Astrocyte (in vitro differentiated cells and primary cell): Measurements from ENCODE around the gene PTPRD. TPM values are rescaled to one million over a fixed set of nuclear protein-coding genes. Genes with fewer than 3 reads are reported as not detected.

Experiments
- DNase-seq: peaks from one replicate; pipeline ENCODE4 v3.0.0-alpha.2; 2010; ENCODE audit warnings: low read depth
- FAIRE-seq: peaks from 2 replicates; lab custom pipeline; 2011; peaks lifted over from hg19 to GRCh38; lab: Jason Lieb, UNC
- H2AFZ ChIP-seq: 2 replicates; pipeline ENCODE4 v1.6.0; 2012; ENCODE audit warnings: low read depth, low read length, inconsistent platforms
- H3K27ac ChIP-seq: 2 replicates; pipeline ENCODE4 v1.5.1; 2011; ENCODE audit warnings: low read depth, low read length, inconsistent platforms
- H3K27me3 ChIP-seq: 2 replicates; pipeline ENCODE4 v1.6.0; 2011; ENCODE audit warnings: low read length, inconsistent platforms; ENCODE audit not compliant: insufficient read depth
- H3K36me3 ChIP-seq: 2 replicates; pipeline ENCODE4 v1.5.1; 2011; ENCODE audit warnings: low read length, inconsistent platforms; ENCODE audit not compliant: insufficient read depth
- H3K4me1 ChIP-seq: 2 replicates; pipeline ENCODE4 v1.5.1; 2011; ENCODE audit warnings: low read length, inconsistent platforms; ENCODE audit not compliant: insufficient read depth
- H3K4me2 ChIP-seq: 2 replicates; pipeline ENCODE4 v1.6.0; 2012; ENCODE audit warnings: low read length, inconsistent platforms
- H3K4me3 ChIP-seq: 2 replicates; pipeline ENCODE4 v1.5.1; 2011; ENCODE audit warnings: low read depth, mild to moderate bottlenecking, low read length, inconsistent platforms; ENCODE audit not compliant: insufficient read depth
- H3K79me2 ChIP-seq: 2 replicates; pipeline ENCODE4 v1.6.0; 2012; ENCODE audit warnings: mild to moderate bottlenecking, low read length, inconsistent platforms; ENCODE audit not compliant: insufficient read depth
- H3K9ac ChIP-seq: 2 replicates; pipeline ENCODE4 v1.6.0; 2012; ENCODE audit warnings: mild to moderate bottlenecking, low read length, inconsistent platforms
- H3K9me3 ChIP-seq: 2 replicates; pipeline ENCODE4 v1.5.1; 2012; ENCODE audit warnings: low read depth, mild to moderate bottlenecking, low read length, inconsistent platforms; ENCODE audit not compliant: insufficient read depth
- H4K20me1 ChIP-seq: 2 replicates; pipeline ENCODE4 v1.6.0; 2012; ENCODE audit warnings: low read length, inconsistent platforms; ENCODE audit not compliant: insufficient read depth
- H3K27ac Mint-ChIP-seq: one replicate; pipeline ENCODE4 v1.8.0; 2021; ENCODE audit warnings: mild to moderate bottlenecking, mixed read lengths; ENCODE audit not compliant: unreplicated experiment
- H3K27me3 Mint-ChIP-seq: one replicate; pipeline ENCODE4 v1.8.0; 2021; ENCODE audit warnings: low read depth, mixed read lengths; ENCODE audit not compliant: unreplicated experiment
- H3K36me3 Mint-ChIP-seq: one replicate; pipeline ENCODE4 v1.8.0; 2021; ENCODE audit warnings: low read depth, mixed read lengths; ENCODE audit not compliant: unreplicated experiment
- H3K4me1 Mint-ChIP-seq: one replicate; pipeline ENCODE4 v1.8.0; 2021; ENCODE audit warnings: low read depth, mixed read lengths; ENCODE audit not compliant: unreplicated experiment
- H3K4me3 Mint-ChIP-seq: one replicate; pipeline ENCODE4 v1.8.0; 2021; ENCODE audit warnings: mild to moderate bottlenecking, moderate library complexity, mixed read lengths; ENCODE audit not compliant: unreplicated experiment
- H3K9me3 Mint-ChIP-seq: one replicate; pipeline ENCODE4 v1.8.0; 2021; ENCODE audit warnings: mild to moderate bottlenecking, mixed read lengths; ENCODE audit not compliant: unreplicated experiment
- CTCF ChIP-seq: IDR thresholded peaks from 2 replicates; pipeline ENCODE4 v1.5.1; 2011; ENCODE audit warnings: low read depth, mild to moderate bottlenecking, inconsistent platforms, low read length, moderate library complexity; ENCODE audit not compliant: insufficient read depth
- EZH2 ChIP-seq: IDR thresholded peaks from 2 replicates; pipeline ENCODE4 v1.6.1; 2012; ENCODE audit warnings: mild to moderate bottlenecking, low read length, inconsistent platforms; ENCODE audit not compliant: insufficient read depth
- total RNA-seq: library from RNA; stranded (reverse); gene quantifications from 2 replicates; pipeline ENCODE4 v1.2.1, GENCODE V29; 2021

PTPRD gene
- total RNA-seq, 1 donor from 2014 or later = 88.1 TPM

DNA sequence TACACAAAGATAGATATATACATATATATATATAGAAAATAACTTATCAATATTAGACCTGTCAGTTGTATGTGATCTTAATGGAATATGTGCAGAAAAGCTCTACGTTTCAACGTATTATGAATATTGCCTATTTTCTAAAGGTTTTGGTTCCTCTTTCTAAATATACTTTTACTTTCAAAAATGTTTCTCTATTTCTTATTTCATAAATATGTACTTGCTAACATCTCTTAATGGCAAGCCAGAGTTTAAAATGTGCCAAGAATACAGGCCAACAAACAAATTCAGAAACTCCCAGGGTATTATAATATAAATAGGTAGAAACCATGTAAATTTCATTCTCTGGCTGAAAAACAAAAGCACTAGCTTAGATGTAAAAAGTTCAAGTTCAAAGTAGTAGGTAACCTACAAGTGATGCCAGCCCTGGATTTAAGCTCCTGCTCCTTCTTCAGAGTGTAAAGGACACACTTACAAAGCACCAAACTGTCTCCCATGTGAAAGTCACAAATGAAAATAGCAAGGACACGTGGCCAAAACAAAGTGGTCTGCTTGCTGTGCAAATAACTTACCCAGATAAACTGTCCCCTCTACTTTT is 2128.1 kb downstream of the PTPRD start:
- H3K27me3 ChIP-seq = no peaks in the 10 kb centered on the region
- H3K27ac Mint-ChIP-seq = no peak overlapping the region

GRCh38 chr9:8477450-8477849 is 2135.4 kb downstream of the PTPRD start:
- no peaks in the 10 kb centered on the region for H3K9me3 Mint-ChIP-seq

More for the DNA sequence above, 2128.1 kb downstream of the PTPRD start:
- Histone ChIP-seq H3K36me3 (no peaks in the 10 kb centered on the region), H2AFZ (no peak overlapping the region), H3K9me3 (no peaks in the 10 kb centered on the region), H3K4me3 (no peak overlapping the region), H3K4me2 (no peak overlapping the region), H3K27ac (no peak overlapping the region), H4K20me1 (no peaks in the 10 kb centered on the region), H3K79me2 (no peaks in the 10 kb centered on the region), H3K4me1 (no peaks in the 10 kb centered on the region), H3K9ac (no peak overlapping the region)
- H3K4me3 Mint-ChIP-seq = no peak overlapping the region
- TF ChIP-seq EZH2 = no peak
- no peak for TF ChIP-seq CTCF
- DNase-seq (no peak), FAIRE-seq (no peak)
- no peaks in the 10 kb centered on the region for H3K27me3 Mint-ChIP-seq
- H3K4me1 Mint-ChIP-seq = no peaks in the 10 kb centered on the region
- H3K36me3 Mint-ChIP-seq = peaks cover 3% of the 10 kb centered on the region
- H3K9me3 Mint-ChIP-seq = no peaks in the 10 kb centered on the region

More at GRCh38 chr9:8477450-8477849, 2135.4 kb downstream of the PTPRD start:
- FAIRE-seq = no peak
- Mint-ChIP-seq H3K27me3 (no peaks in the 10 kb centered on the region), H3K27ac (no peak overlapping the region), H3K36me3 (no peaks in the 10 kb centered on the region), H3K4me1 (no peaks in the 10 kb centered on the region), H3K4me3 (no peak overlapping the region)
- Histone ChIP-seq H3K27me3 (no peaks in the 10 kb centered on the region), H2AFZ (no peak overlapping the region), H3K9ac (no peak overlapping the region), H3K4me1 (no peaks in the 10 kb centered on the region), H3K9me3 (no peaks in the 10 kb centered on the region), H3K36me3 (no peaks in the 10 kb centered on the region), H4K20me1 (no peaks in the 10 kb centered on the region), H3K4me2 (no peak overlapping the region), H3K27ac (no peak overlapping the region), H3K79me2 (no peaks in the 10 kb centered on the region), H3K4me3 (no peak overlapping the region)
- no peak for TF ChIP-seq EZH2
- no peak for TF ChIP-seq CTCF
- DNase-seq = no peak
